HG03558 (cell line): Measurements from ENCODE around the gene BTRC.
"Not testable (repeated sequence)": the region's sequence is repeated elsewhere in the genome, so short reads cannot be mapped to it uniquely, and the experiment has no call there.

Source experiments
- ATAC-seq: cut with Tn5 transposase; IDR thresholded peaks from one replicate; pipeline ENCODE4 v1.9.1; 2021; ENCODE audit warnings: moderate number of reproducible peaks; ENCODE audit not compliant: unreplicated experiment; ENCODE audit errors: extremely low read depth

Gene BTRC

DNA sequence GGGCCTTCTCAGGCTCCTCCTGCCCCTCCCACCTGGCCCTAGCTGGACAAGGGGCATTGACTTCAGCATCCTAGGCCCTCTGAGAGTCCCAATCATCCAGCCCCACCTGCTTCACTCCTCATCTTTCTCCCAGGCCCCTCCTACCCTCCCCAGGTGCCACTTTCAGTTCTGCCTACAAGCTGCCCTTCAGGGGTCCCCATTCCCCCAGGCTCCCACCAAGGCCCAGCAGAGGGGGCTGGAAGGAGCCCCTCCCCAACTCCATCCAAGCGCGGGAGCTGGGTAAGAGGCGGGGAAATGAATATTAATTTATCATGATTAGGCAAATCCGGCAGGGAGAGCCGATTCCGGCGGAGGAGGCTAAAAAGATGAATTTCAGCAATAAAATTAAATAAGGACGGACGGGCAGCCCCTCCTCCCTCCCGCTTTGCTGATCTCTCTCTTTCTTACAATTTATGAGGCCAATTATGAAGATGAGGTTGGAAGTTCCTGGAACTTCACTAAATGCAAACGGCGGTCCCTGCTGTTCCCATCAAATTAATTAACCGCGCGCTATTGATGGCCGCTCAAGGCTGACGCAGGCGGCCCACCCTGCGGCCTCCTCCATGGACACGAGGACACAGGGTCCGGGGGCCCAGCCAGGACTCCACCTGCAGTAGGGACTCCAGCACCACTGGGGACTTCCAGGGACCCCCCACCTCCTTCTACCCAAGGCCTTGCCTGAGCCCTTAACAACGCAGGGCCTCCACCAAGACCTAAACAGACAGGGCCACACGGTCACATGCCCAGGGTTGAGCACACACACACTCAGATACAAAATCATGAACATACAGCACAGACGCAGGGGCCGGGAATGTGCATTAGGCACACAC is 220.2 kb downstream of the BTRC start:
- no peak for ATAC-seq

DNA sequence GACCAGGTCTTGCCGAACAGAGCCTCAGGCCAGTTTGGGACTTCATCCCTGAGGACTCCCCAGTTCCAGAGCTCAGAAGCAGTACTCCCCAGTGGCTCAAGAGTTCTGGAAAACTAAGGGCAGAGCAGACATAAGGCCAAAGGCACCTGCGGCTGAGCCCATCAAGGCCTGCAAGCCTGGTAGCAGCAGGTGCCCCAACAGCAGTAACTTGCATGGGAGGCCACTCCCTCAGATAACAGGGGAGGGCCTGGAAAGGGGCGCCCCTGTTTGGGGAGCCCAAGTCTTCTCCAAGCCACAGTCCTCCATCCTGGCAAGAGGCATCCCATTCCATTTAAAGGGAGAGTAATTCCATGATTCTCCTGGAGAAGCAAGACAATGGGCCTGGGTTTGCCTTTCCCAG is 221.1 kb downstream of the BTRC start:
- no peak for ATAC-seq

DNA sequence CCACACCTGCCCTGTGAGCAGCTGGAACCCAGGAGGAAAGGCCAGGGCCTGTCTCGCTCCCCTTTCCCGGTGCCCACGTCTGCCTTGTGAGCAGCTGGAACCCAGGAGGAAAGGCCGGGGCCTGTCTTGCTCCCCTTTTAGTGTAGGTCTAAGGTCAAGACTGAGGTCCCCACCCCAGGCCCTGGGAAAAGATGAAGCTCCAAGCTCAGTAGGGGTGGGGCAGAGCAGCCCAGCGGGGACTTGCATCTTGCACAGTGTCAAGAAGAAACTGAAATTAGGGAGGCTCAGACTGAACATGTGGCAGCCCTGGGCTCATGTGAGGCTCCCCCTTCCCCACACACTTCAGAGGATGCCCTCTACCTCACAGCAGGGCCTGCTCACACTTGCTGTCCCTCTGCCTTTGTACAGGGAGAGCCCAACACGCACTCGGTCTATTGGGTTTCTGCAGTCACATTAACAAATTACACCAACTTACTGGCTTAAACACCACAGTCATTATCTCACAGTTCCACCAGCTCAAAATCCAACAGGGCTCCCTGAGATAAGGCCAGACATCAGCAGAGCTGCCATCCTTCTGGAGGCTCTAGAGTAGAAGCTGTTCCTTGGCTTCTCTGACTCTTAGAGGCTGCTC is 221.7 kb downstream of the BTRC start:
- ATAC-seq = no peak

DNA sequence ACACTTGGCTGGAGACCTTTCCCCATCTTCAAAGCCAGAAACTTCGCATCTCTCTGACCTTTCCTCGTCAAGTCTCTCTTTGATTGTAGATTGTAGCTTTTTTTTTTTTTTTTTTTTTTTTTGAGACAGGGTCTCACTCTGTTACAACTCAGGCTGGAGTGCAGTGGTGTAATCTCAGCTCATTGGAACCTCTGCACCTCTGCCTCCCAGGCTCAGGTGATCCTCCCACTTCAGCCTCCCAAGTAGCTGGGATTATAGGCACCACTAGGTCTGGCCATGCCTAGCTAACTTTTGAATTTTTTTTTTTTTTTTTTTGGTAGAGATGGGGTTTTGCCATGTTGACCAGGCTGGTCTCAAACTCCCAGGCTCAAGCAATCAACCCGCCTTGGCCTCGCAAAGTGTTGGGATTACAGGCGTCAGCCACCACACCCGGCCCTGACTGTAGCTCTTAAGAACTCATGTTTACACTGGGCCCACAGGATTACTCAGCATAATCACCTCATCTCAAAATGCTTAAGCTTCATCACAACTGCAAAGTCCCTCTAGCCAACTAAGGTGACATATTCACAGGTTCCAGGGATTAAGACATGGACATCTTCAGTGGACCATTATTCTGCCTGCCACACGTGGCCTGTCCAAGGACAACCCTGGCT is 222.4 kb downstream of the BTRC start:
- no peak for ATAC-seq

DNA sequence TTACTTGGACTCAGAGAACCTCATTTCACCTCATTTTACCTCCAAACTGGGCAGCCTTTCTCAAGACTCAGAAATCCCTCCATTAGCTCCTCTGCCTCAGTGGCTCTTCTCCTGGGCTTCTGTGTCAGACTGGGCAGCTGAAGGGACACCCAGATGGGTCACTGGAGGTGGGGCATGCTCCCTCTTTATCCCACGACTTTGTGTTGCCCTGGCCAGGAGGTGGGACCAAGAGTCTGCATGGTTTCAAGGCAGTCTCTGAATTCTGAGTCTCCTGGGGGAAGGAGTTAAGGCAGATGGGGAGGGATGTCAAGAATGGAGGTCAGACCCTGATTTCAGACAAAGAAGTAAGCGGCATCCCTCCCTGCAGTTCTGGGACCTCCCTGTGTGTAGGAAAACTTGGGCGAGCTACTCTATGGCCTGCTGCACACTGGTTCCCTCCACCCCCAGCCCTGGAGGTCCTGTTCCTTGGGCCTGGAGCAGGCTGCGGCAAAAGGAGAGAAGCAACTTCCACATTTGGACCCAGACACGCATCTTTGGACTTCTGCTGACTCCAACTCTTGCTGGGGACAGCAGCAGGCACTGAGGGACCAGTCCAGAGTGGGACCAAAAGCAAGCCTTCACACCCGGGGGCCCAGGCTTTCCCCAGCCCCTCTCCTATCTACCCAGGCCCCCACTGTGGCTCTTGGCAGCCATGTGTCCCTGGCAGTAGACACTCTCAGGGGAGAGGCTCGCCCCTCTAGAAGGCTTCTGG is 223.3 kb downstream of the BTRC start:
- ATAC-seq = no peak

DNA sequence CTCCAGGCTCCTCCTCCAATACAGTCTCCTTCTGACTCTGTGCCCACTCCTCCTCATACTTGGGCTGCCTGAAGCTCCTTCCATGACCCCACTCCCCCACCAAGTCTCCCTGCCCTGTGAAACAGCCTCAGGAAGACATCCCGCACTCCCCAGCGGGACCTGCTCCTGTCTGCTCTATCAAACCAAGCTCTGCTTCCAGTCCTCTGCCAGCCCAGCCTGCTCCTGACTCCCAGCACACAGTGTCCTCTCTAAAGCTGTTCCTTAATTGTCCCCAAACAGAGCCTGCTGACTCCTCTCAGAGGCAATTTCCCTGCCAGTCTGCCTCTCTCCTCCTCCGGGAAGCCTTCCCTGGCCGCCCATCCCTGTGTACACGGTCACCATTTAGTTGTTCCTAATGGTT is 224.2 kb downstream of the BTRC start:
- no peak for ATAC-seq

DNA sequence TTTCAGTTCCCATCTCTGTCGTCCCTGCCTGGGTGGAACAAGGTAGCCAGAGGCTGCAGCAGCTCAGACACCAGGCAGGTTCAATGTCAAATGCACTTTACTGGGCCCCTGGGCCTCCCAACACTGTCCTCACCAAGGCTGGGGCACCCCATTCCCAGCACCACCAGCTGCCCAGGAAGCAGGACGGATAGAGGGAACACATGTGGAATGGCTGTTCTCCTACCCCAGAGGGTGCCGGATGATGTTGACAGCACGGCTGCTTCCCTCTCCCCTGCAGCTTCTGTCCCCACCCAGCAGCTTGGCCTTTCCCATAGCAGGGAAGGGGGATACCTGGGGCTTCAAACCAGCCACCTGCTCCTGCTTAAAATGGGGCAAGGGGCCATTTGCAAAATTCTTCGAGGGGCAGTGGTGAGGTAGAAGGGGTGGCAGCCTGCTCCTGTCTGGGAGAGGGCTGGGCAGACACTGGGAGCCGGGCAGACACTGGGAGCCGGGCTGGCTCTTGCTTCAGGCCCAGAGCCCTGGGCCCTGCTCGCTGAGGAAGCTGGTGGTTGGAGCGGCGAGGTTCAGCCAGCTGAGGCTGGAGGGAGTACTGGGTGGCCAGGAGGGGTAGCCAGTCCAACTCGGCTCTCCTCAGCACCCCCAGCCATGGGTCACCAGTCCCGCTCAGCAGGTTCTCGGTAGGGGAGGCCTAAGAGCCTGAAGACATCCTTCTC is 225.0 kb downstream of the BTRC start:
- ATAC-seq = no peak

DNA sequence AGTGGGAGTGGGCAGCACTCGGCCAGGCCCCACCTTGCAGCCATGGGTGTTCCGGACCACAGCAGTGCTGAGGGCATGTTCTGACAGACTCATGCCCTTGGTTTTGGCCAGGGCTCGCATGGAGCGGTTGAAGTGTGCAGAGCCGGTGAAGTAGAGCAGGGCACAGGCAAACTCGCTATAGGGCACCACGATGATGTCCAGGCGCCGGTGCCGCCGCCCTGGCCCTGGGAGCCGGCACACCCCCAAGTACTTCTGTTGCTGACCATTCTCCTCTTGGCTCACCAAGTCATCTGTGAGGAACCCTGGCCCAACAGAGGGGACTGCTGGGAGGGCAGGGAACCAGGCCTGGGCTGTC is 225.5 kb downstream of the BTRC start:
- no peak for ATAC-seq

DNA sequence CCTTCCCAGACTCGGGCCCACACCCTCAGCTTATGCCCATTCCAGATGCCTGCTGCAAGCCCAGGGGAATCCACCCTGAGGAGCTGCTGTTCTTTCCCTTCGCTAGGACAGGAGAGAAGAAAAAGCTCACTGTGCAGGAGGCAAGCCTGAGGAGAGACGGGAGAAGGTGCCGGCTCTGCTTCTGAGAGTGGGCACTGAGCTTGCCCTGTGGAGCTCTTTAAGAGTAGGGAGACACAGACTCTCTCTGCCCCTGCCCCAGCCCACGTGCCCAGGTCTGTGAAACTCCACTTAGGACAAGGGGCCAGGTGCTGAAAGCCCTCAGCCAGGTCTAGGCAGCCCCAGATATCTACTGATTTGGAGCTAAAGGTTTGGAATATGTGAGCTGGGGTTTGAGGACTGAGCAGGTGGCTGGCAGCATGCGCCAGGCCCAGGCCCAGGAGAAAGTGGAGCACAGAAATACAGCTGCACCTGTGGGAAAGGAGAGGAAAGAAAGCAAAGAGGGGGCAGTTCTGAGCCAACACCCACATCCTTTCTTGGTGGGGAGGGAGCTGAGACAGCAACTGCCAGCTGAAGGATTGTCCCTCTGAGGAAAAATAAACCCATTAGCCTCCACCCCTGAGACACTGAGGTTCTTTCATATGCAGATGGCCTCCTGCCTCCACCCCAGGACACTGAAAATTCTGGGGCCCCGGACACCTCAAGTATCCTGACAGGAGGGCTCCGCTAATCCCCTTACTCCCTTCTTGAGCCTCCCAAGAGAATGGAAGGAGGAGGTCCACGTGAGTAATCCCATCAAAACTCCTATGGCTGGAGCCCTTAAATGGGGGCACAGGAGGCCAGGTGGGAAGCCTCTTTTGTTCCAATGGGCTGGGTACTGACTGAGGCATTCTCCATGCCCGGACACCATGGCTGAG is 226.8 kb downstream of the BTRC start:
- ATAC-seq = no peak

DNA sequence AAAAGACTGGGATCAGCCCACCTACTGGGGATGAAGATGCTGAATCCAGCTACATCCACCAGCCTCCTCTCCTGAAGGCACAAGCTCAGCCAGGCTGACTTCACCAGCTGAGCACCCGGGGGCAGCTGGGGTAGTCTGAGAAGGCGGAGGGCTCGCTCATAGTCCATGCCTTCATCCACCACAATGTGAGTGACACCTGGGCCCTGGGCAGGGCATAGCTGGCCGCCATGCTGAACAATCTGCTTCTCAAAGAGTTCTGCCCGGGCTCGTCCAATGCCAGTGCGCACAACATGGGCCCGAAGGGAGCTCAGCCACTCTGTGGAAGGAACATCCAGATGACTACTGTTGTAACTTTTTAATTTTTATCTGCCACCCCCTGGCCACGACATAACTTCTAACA is 231.9 kb downstream of the BTRC start:
- no peak for ATAC-seq

DNA sequence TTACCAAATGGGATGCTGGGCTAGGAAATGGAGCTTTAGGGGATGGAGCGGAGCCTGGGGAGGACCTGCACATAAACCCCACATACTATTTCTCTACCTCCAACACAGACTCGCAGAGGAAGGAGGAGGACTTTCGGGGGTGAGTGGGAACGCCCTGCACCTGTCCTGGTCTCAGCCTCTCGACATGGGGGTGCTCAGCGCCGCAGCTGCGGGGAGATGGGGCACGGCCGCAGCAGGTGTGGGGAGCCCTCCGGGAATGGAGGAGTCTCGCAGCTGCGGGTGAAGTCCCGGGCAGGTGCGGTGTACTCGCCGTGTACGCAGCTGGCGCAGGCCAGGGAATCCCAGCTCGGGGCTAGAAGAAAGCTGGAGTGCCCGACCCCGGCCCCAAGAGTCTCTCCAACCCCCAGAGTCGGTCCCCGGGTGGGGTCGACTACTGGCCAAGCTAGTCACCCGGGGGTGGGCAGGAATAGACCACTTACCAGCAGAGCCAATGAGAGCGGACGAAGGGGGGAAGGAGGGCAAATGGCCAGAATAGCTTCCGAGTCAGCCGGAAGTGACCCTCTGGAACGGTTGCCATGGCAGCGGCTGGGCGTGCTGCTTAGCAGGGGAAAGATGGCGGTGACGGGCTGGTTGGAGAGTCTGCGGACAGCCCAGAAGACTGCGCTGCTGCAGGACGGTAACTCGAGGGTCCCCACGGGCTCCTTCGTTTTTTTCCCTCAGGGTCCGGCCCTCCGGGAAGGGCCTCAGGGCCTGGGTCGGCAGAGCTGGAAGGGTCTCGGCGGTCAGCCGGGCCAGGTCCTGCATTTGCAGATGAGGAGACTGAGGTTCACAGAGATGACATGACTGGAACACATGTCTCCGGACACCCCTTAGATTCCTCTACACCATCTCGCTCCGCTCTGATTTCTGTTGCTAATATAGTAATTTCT is 234.0 kb downstream of the BTRC start, which contains the start of the genes DPCD and POLL:
TSS of gene DPCD (plus strand) at position 597 of the 929 bp plus-strand sequence. CDS start at position 613, 16 bp downstream.
TSS of gene POLL (minus strand) at position 533 of the 929 bp plus-strand sequence. CDS start 897 bp downstream, outside the sequence.
- peak; percentile 63 for ATAC-seq

DNA sequence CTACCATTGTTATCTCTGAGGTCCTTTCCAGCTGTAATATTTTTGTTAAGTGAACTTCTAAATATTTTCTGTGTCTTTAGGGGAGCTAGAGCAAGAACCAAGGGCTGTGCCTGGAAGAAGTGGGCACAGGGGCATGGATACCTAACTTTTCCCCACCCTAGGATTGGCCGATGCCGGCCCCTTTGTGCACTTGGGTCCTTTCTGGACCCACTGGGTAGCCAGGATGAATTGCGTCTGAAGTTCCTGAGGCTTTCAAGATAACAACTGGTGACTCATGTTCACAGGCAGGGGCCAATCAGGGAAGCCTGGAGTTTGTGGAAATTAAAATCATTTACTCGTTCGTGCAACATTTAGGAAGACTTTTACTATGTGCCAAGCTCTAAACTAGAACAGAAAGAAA is 234.9 kb downstream of the BTRC start:
- no peak for ATAC-seq

DNA sequence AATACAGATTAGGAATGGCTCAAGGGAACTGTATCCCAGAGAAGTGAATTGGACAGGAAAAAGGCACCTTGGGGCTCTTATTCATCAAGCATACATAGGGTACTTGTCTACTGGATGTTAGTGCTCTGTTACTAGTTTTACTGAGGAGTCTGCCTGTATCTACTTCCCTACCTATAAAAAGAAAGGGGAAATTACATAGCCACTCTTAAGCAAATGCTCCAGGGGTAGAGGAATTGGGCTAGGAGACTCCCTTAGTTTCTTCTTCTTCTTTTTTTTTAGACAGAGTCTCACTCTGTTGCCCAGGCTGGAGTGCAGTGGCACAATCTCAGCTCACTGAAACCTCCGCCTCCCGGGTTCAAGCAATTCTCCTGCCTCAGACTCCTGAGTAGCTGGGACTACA is 239.4 kb downstream of the BTRC start:
- ATAC-seq = not testable (repeated sequence)

DNA sequence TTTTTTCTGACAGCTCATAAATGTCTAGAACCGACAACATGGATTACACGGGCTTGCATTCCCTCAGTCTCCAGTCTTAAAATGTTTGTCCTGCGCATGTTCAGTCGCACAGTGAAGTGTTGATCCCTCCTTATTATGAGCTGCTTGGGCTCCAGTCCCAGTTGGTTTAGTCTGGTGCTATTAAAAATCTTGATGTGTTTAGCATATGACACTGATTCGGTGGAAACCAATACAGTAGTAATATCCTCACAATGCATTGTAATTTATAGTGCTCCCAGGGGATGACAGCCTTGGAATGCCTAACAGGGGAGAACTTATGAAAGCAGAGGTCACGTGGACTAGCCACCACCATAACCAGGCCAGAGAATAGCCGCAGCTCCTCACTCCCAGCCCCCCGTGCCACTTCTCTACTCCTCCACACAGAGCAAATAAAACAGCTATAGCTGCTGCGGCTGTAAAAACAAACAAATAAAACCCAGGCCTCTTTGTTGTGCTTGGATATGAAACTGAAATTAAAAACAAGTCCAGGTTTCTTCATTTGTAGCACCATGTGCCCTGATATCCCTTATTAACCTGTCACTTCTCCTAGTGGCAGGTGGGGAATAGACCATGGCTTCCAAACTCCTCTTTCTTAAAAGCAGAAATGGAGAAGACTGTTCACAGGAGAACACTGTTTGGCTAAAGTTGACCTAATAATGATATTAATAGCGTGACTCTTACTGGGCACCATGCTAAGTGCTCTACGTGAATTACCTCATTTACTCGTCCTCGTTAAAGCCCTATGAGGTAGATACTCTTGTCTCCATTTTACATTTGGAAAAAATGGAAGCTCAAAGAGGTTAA is 241.8 kb downstream of the BTRC start:
- no peak for ATAC-seq

DNA sequence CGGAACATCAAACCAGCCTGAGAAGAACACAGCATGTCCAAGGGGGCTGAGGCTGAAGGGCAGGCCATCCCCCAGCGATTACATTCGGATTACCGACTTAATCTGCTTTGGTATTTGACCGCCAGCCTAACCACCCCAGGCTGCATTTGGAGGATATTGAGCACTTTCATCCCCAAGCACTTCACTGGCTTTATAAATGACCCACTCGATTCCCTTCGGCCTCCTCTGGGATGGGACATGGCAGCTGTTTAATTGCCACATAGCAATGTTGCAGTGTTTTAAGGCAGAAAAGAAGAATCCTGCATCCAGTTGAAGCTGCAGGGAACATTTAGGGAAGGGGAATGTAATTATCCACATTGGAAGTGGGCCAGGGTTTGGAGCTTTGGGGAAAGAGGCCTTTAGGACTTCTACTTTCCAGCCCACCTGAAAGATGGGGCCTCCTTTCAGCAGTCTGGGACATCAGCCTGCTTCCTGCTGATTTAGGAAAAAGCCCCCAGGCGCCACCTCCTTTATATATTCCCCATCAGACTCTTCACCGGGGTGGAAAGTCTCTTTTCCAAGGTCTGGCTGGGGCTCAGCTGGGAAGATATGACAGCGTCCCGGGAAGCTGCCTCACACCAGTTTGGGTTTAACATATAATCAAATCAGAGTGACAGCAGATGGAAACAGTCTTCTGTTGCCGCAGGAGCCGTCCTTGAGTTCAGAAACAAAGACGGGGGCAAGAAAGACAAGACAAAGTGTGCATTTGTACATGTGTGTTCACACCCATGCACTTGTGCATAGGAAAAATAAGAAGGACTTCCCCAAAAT is 243.3 kb downstream of the BTRC start:
- no peak for ATAC-seq

DNA sequence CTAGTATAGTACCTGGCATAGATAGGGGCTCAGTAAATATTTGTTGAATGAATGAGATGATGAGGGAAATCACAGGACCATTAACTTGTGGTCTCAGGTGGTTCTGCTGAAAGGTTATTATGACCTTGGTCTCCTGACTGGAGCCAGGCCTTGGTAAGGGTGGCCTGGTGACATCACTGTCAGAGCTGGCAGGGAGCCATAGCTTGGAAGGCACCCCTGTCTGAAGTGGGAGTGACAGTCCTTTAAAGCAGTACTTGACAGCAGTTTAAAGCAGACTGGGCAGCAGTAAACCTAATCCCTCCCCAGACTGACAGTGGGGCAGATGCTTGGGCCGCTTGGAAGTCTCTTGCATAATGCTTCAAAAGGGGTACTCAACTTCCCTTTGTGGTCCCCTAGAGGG is 247.6 kb downstream of the BTRC start:
- no peak for ATAC-seq
